BJ (cell line): ENCODE results near the gene ACTL8. TPM values are rescaled to one million over a fixed set of nuclear protein-coding genes. Genes with fewer than 3 reads are reported as not detected.

Source experiments
- CTCF ChIA-PET: fragments of 350-600 bp; formaldehyde crosslinking; extraction: SDS; loops from one replicate; lab custom pipeline; 2021; ENCODE audit warnings: antibody characterized with exemption, inconsistent platforms; lab: Yijun Ruan, JAX
- POLR2A ChIA-PET: fragments of 300-600 bp; sonication (Branson Sonifier 250); formaldehyde crosslinking; extraction: SDS; loops from one replicate; lab custom pipeline; 2021; ENCODE audit warnings: antibody characterized with exemption; lab: Charles Lee
- DNase-seq: peaks from one replicate; pipeline ENCODE4 v3.0.0-alpha.2; 2011; ENCODE audit warnings: low read depth
- H3K27me3 ChIP-seq: 2 replicates; pipeline ENCODE4 v1.6.0; 2011; ENCODE audit warnings: low read length; ENCODE audit not compliant: control insufficient read depth, insufficient read depth
- H3K36me3 ChIP-seq: 2 replicates; pipeline ENCODE4 v1.5.1; 2011; ENCODE audit warnings: low read length; ENCODE audit not compliant: control insufficient read depth, insufficient read depth
- H3K4me3 ChIP-seq: 2 replicates; pipeline ENCODE4 v1.5.1; 2011; ENCODE audit warnings: low read depth, mild to moderate bottlenecking, control low read depth, low read length
- polyA plus RNA-seq: library from polyadenylated mRNA; depleted of rRNA; stranded (reverse); fragments of >200 nt; gene quantifications from 2 replicates; pipeline ENCODE4 v1.2.3, GENCODE V29; 2011
- TF ChIP-seq, protein P1 (sequence below): IDR thresholded peaks from 2 replicates; pipeline ENCODE4 v1.5.1; 2011; ENCODE audit warnings: low read depth, mild to moderate bottlenecking, control low read depth, inconsistent platforms, low read length, moderate library complexity; ENCODE audit not compliant: insufficient read depth

Gene ACTL8
- polyA plus RNA-seq, 1 experiment: 0.07 TPM

DNA sequence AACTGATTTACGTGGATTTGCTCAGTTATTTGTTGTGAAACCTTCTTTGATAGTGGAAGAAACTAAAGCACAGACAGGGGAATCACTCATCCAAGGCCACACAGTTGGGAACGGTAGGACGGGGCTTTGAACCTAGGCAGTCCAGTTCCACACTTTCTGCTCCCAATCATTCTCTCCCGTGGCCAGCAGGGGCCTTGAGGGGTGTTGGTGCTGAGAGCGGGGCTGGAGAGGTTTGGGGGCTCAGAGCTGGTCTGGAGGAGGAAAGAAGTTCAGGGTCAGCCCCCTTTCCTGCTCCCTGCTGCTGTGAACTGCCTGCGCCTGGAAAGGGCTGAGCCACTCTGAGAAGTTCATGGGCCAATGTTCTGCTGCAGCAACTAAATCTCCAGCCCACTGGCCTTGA, 31.4 kb upstream of the ACTL8 start:
- CTCF ChIA-PET: interaction anchor here (0.9 to 1.4 kb wide), 4 partner anchors 14 to 75 kb away, joined by 3 to 4 read pairs (median 4); no protein-coding TSS in a partner anchor
- DNase-seq: no peak
- Histone ChIP-seq H3K4me3 (no peak overlapping the region), H3K36me3 (no peaks in the 10 kb centered on the region), H3K27me3 (no peaks in the 10 kb centered on the region)
- TF ChIP-seq, protein P1, sequence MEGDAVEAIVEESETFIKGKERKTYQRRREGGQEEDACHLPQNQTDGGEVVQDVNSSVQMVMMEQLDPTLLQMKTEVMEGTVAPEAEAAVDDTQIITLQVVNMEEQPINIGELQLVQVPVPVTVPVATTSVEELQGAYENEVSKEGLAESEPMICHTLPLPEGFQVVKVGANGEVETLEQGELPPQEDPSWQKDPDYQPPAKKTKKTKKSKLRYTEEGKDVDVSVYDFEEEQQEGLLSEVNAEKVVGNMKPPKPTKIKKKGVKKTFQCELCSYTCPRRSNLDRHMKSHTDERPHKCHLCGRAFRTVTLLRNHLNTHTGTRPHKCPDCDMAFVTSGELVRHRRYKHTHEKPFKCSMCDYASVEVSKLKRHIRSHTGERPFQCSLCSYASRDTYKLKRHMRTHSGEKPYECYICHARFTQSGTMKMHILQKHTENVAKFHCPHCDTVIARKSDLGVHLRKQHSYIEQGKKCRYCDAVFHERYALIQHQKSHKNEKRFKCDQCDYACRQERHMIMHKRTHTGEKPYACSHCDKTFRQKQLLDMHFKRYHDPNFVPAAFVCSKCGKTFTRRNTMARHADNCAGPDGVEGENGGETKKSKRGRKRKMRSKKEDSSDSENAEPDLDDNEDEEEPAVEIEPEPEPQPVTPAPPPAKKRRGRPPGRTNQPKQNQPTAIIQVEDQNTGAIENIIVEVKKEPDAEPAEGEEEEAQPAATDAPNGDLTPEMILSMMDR: peak; percentile 38; the same call in 1 of the 2 replicates
- POLR2A ChIA-PET: no interaction called here

DNA sequence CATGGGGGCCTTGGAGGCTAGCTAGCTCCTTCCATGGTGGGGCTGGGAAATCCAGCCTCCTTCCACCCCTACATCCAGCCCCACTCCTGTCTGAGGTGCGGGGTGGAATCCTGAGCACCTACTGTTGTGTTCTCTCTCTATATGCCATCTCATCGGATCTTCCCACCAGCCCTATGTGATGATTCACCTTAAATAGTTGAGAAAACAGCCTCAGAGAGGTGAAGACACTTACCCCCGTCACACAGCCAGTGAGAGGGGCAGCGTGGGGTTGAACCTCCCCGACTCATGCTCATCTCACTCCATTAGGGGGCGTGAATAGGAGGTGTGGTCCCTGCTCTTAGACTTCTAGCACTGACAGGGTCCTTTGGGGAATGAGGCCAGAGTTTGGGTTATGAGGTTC, 31.0 kb upstream of the ACTL8 start:
- no peak for DNase-seq
- no peaks in the 10 kb centered on the region for H3K36me3 ChIP-seq
- CTCF ChIA-PET: interaction anchor here (0.9 to 1.7 kb wide), 3 partner anchors 10 to 15 kb away, joined by 3 to 4 read pairs (median 4); no protein-coding TSS in a partner anchor
- TF ChIP-seq, protein P1: no peak
- no peak overlapping the region for H3K4me3 ChIP-seq
- POLR2A ChIA-PET: no interaction called here
- H3K27me3 ChIP-seq: no peaks in the 10 kb centered on the region

DNA sequence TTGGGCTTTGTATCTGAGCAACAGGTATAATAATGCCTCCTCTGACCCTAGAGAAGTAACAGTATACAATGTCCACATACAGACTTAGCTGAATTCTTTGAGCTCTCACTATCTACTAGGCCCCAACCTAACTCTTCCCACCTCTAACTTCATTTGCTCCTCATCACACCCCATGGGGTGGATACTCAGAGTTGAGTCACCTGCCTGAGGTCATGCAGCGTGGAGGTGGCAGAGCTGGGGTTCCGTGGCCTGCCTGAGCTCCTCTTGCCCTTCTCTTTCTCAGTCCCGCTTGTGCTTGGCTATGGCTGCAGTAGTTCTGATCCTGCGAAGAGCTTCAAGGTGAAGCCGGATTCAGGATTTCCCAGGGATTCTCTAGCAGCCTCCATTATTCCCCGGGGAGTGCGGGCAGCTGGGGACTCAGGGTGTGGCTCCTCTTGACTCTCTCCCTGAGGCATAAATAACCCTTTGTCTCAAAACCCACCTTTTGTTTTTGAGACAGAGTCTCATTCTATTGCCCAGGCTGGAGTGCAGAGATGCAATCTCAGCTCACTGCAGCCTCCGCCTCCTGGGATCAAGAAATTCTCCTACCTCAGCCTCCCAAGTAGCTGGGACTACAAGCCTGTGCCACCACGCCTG, 29.9 kb upstream of the ACTL8 start:
- CTCF ChIA-PET: interaction anchor here (0.8 to 1.7 kb wide), 5 partner anchors 9 to 101 kb away, joined by 3 to 4 read pairs (median 3); no protein-coding TSS in a partner anchor
- Histone ChIP-seq H3K36me3 (no peaks in the 10 kb centered on the region), H3K4me3 (no peak overlapping the region), H3K27me3 (no peaks in the 10 kb centered on the region)
- DNase-seq: no peak
- POLR2A ChIA-PET: no interaction called here
- TF ChIP-seq, protein P1: no peak

DNA sequence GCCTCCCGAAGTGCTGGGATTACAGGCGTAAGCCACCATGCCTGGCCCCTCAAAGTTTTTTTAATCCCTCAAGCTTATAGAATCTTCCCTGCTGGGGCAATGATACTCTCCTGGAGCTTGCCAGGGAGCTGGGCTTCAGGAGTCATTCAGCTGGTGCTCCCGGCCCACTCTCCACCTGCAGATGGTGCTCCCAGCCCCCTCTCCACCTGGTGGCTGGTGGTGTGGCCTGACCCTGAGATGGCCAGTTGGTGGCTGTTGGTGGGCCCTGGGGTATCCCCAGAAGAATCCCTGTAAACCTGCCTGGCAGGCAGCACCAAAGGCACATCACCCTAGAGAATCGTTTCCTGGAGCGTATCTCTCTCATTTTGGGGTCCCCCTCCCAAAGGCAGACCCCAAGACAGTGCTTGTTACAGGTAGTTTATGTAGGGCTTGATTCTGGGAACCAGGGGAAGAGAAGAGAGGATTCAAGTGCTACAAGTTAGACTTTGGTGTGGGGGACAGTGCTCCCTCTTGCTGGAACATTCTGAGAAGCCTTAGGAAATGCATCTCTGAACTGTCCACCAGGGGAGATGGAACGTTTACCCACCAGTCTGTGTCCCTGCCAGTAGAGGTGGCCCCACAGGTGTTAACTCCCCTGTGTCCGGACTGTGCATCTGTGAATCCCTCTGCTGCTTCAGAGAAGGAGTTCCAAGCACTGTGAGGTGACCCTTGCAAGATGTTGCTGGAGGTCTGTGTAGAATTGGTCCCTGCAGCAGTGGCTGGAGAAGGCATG, 29.1 kb upstream of the ACTL8 start:
- H3K4me3 ChIP-seq: no peak overlapping the region
- CTCF ChIA-PET: interaction anchor here (1.0 to 1.7 kb wide), 5 partner anchors 12 to 100 kb away, joined by 3 to 4 read pairs (median 4); no protein-coding TSS in a partner anchor
- H3K27me3 ChIP-seq: no peaks in the 10 kb centered on the region
- no peaks in the 10 kb centered on the region for H3K36me3 ChIP-seq
- no peak for DNase-seq
- TF ChIP-seq, protein P1: no peak
- POLR2A ChIA-PET: no interaction called here

DNA sequence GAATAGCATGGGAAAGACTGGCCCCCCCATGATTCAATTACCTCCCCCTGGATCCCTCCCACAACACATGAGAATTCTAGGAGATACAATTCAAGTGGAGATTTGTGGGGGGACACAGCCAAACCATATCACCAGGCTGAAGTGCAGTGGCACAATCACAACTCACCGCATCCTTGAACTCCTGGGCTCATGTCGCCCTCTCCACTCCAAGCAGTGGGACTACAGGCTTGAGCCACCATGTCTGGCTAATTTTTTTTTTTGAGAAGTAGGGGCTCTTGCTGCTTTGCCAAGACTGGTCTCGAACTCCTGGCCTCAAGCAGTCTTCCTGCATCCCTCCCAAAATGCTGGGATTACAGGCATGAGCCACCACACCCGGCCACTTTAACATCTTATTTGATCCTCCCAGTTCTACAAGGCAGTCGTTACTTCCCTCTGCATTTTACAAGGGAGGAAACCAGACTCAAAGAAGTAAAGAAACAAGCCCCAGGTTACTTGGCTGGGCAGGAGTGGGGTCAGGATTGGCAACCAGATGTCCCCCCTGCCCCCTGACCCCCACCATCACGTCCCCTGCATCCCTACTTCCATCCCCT, 26.9 kb upstream of the ACTL8 start:
- TF ChIP-seq, protein P1: no peak
- H3K27me3 ChIP-seq: no peaks in the 10 kb centered on the region
- ChIA-PET CTCF (no interaction called here), POLR2A (no interaction called here)
- H3K36me3 ChIP-seq: no peaks in the 10 kb centered on the region
- no peak overlapping the region for H3K4me3 ChIP-seq
- DNase-seq: no peak
